ENCODE results near the gene CELA3A. TPM values are rescaled to one million over a fixed set of nuclear protein-coding genes. Genes with fewer than 3 reads are reported as not detected.

Gene CELA3A
- total RNA-seq, 2 experiments from 2014 or later: not detected

GRCh38 chr1:22053017-22053860 lies 51.8 kb downstream of the CELA3A start:
- ATAC-seq (ENCODE audit: low read depth) (peak; percentile 57), DNase-seq (peak; percentile 77)
- Mint-ChIP-seq H3K36me3 (peaks cover 32% of the 10 kb centered on the region), H3K4me1 (peaks cover 45% of the 10 kb centered on the region), H3K4me3 (peak overlapping the region; percentile 99), H3K27me3 (no peaks in the 10 kb centered on the region), H3K27ac (peak overlapping the region; percentile 97), H3K9me3 (no peaks in the 10 kb centered on the region)
- POLR2A ChIA-PET: interaction anchor here (0.5 to 8.7 kb wide), 15 partner anchors 13 to 708 kb away, joined by 3 to 229 read pairs (median 5); no protein-coding TSS in a partner anchor

GRCh38 chr1:22053861-22054770 lies 52.7 kb downstream of the CELA3A start:
- Mint-ChIP-seq H3K4me1 (peaks cover 41% of the 10 kb centered on the region), H3K4me3 (peak overlapping the region; percentile 99), H3K9me3 (no peaks in the 10 kb centered on the region), H3K36me3 (peaks cover 32% of the 10 kb centered on the region), H3K27ac (peak overlapping the region; percentile 97), H3K27me3 (no peaks in the 10 kb centered on the region)
- POLR2A ChIA-PET: interaction anchor here (0.5 to 8.7 kb wide), 14 partner anchors 10 to 272 kb away, joined by 3 to 229 read pairs (median 6); no protein-coding TSS in a partner anchor
- no peak for ATAC-seq (ENCODE audit: low read depth)
- no peak for DNase-seq

GRCh38 chr1:22055463-22055862 lies 54.0 kb downstream of the CELA3A start:
- no peak for ATAC-seq (ENCODE audit: low read depth)
- peak overlapping the region; percentile 63 for H3K4me3 Mint-ChIP-seq
- H3K36me3 Mint-ChIP-seq: peaks cover 31% of the 10 kb centered on the region
- H3K9me3 Mint-ChIP-seq: no peaks in the 10 kb centered on the region
- DNase-seq: no peak
- H3K27ac Mint-ChIP-seq: peak overlapping the region; percentile 57
- no peaks in the 10 kb centered on the region for H3K27me3 Mint-ChIP-seq
- peaks cover 38% of the 10 kb centered on the region for H3K4me1 Mint-ChIP-seq
- POLR2A ChIA-PET: interaction anchor here (0.9 to 8.7 kb wide), 5 partner anchors 9 to 31 kb away, joined by 5 to 229 read pairs (median 29); no protein-coding TSS in a partner anchor

- H3K36me3 Mint-ChIP-seq: peaks cover 31% of the 10 kb centered on the region
- POLR2A ChIA-PET: interaction anchor here (4.5 to 8.7 kb wide), 3 partner anchors 16 to 32 kb away, joined by 29 to 229 read pairs (median 207); no protein-coding TSS in a partner anchor
- H3K27me3 Mint-ChIP-seq: no peaks in the 10 kb centered on the region
- peak overlapping the region; percentile 57 for H3K4me3 Mint-ChIP-seq
- H3K9me3 Mint-ChIP-seq: no peaks in the 10 kb centered on the region
- DNase-seq (no peak), ATAC-seq (ENCODE audit: low read depth) (no peak)
- H3K27ac Mint-ChIP-seq: peak overlapping the region; percentile 56
- H3K4me1 Mint-ChIP-seq: peaks cover 40% of the 10 kb centered on the region
These were observed 54.6 kb downstream of the CELA3A start for GRCh38 chr1:22056043-22056442.

GRCh38 chr1:22056936-22057335 lies 55.5 kb downstream of the CELA3A start:
- POLR2A ChIA-PET: interaction anchor here (0.6 to 2.7 kb wide), 2 partner anchors 32 to 306 kb away, joined by 4 to 10 read pairs; no protein-coding TSS in a partner anchor
- Mint-ChIP-seq H3K36me3 (peaks cover 31% of the 10 kb centered on the region), H3K4me1 (peaks cover 38% of the 10 kb centered on the region), H3K9me3 (no peaks in the 10 kb centered on the region), H3K4me3 (peak overlapping the region; percentile 68), H3K27ac (peak overlapping the region; percentile 13), H3K27me3 (no peaks in the 10 kb centered on the region)
- DNase-seq (no peak), ATAC-seq (ENCODE audit: low read depth) (no peak)

GRCh38 chr1:22057861-22058260 lies 56.4 kb downstream of the CELA3A start:
- H3K36me3 Mint-ChIP-seq: peaks cover 36% of the 10 kb centered on the region
- DNase-seq (no peak), ATAC-seq (ENCODE audit: low read depth) (no peak)
- no peaks in the 10 kb centered on the region for H3K9me3 Mint-ChIP-seq
- POLR2A ChIA-PET: interaction anchor here (1.0 to 2.7 kb wide), 2 partner anchors 18 to 33 kb away, joined by 5 to 10 read pairs; no protein-coding TSS in a partner anchor
- H3K4me3 Mint-ChIP-seq: no peak overlapping the region
- peaks cover 43% of the 10 kb centered on the region for H3K4me1 Mint-ChIP-seq
- H3K27ac Mint-ChIP-seq: no peak overlapping the region
- H3K27me3 Mint-ChIP-seq: no peaks in the 10 kb centered on the region

Other genes starting within 250 kb of the CELA3A start
- 10 to 100 TPM; 79.6 to 85.2 TPM for gene USP48, start 218.5 kb upstream of the CELA3A start, total RNA-seq
- gene LDLRAD2, start 189.4 kb upstream of the CELA3A start, total RNA-seq: under 1 TPM in 1 of 2 experiments, not detected in 1; 0.09 TPM
- 1 to 10 TPM; 6.7 to 9.5 TPM for gene HSPG2, start 64.3 kb upstream of the CELA3A start, total RNA-seq
- gene CELA3B, start 24.6 kb upstream of the CELA3A start, total RNA-seq: not detected
- gene CDC42, start 51.1 kb downstream of the CELA3A start, total RNA-seq: 100 to 1,000 TPM; 283 to 303 TPM
- gene WNT4, start 141.4 kb downstream of the CELA3A start, total RNA-seq: not detected

All from activated naive CD8-positive, alpha-beta T cell treated with anti-CD3 and anti-CD28 coated beads, Interleukin-2, amount 10 ng/mL, durations not matched to agents 7 days and 5 days (primary cell).